B cell (primary cell): ENCODE measurements around the gene PPP1R26. TPM values are rescaled to one million over a fixed set of nuclear protein-coding genes. Genes with fewer than 3 reads are reported as not detected.

ENCODE experiments used
- ATAC-seq: fragments of 200-7000 bp; cut with Tn5 transposase; one replicate; pipeline ENCODE4 v1.10.0; 2021; ENCODE audit warnings: low read depth, mild to moderate bottlenecking, moderate number of reproducible peaks, moderate library complexity
- CTCF ChIA-PET: fragments of 350-600 bp; sonication (Branson Sonifier 250); formaldehyde crosslinking; loops from one replicate; lab custom pipeline; 2021; ENCODE audit warnings: antibody characterized with exemption, inconsistent platforms; lab: Charles Lee
- POLR2A ChIA-PET: fragments of 350-600 bp; sonication (Branson Sonifier 250); formaldehyde crosslinking; loops from one replicate; lab custom pipeline; 2021; ENCODE audit warnings: antibody characterized with exemption; lab: Charles Lee
- DNase-seq: peaks from one replicate; pipeline ENCODE4 v3.0.0; 2013
- H2AFZ ChIP-seq: 2 replicates; pipeline ENCODE4 v1.6.1; 2012; ENCODE audit warnings: mild to moderate bottlenecking, low read depth, low read length; ENCODE audit not compliant: insufficient read depth, poor library complexity, severe bottlenecking
- H3K27ac ChIP-seq, 2 donors: 1 replicate in 1 of 2; 2 replicates in 1 of 2; pipeline ENCODE4 v1.5.1; 2012 to 2013; ENCODE audit warnings: low read length in 2 of 2, mild to moderate bottlenecking in 2 of 2, moderate library complexity in 1 of 2
- H3K27me3 ChIP-seq, 4 experiments: fragments of 200-600 bp in 1 of 4; sonication (generic) in 1 of 4; replicated peaks in 1 of 4; 1 replicate in 2 of 4; 2 replicates in 2 of 4; pipeline versions ENCODE4 v1.6.1 to v1.7.0; 2013 to 2016; ENCODE audit warnings: low read length in 3 of 4, mild to moderate bottlenecking in 2 of 4, mixed read lengths in 1 of 4, moderate library complexity in 1 of 4; ENCODE audit not compliant: insufficient read depth in 4 of 4, control insufficient read depth in 3 of 4; ENCODE audit errors: control extremely low read depth in 1 of 4
- H3K36me3 ChIP-seq, 2 experiments: replicated peaks in 1 of 2; 1 replicate in 1 of 2; 2 replicates in 1 of 2; pipeline versions ENCODE4 v1.6.1 to v1.7.1; 2013; ENCODE audit warnings: low read length in 1 of 2; ENCODE audit not compliant: insufficient read depth in 2 of 2, control insufficient read depth in 1 of 2; ENCODE audit errors: control extremely low read depth in 1 of 2, extremely low read depth in 1 of 2
- H3K4me1 ChIP-seq, 2 donors: fragments of 200-600 bp in 1 of 2; sonication (generic) in 1 of 2; 1 replicate in 1 of 2; 2 replicates in 1 of 2; pipeline versions ENCODE4 v1.5.1 to v1.6.1; 2013 to 2017; ENCODE audit warnings: low read length in 2 of 2; ENCODE audit not compliant: control insufficient read depth in 2 of 2, insufficient read depth in 2 of 2
- H3K4me2 ChIP-seq: replicated peaks from 2 replicates; pipeline ENCODE3; 2012; ENCODE audit warnings: mild to moderate bottlenecking, low read depth, low read length; ENCODE audit not compliant: poor library complexity, severe bottlenecking
- H3K4me3 ChIP-seq, 5 experiments: fragments of 200-600 bp in 1 of 5; sonication (generic) in 1 of 5; 1 replicate in 3 of 5; 2 replicates in 2 of 5; pipeline versions ENCODE4 v1.5.1 to v1.7.0; 2011 to 2016; ENCODE audit warnings: low read length in 4 of 5, mild to moderate bottlenecking in 4 of 5, low read depth in 2 of 5, control low read depth in 1 of 5, moderate library complexity in 1 of 5; ENCODE audit not compliant: insufficient read depth in 1 of 5; ENCODE audit errors: control extremely low read depth in 1 of 5, extremely low read depth in 1 of 5
- H3K79me2 ChIP-seq: fragments of 200-600 bp; sonication (generic); one replicate; pipeline ENCODE4 v1.6.0; 2016; ENCODE audit warnings: low read length; ENCODE audit not compliant: control insufficient read depth, insufficient read depth
- H3K9ac ChIP-seq: fragments of 200-600 bp; sonication (generic); 2 replicates; pipeline ENCODE4 v1.6.1; 2017; ENCODE audit warnings: mild to moderate bottlenecking, low read length, moderate library complexity
- H3K9me3 ChIP-seq, 3 donors: one replicate each; pipeline versions ENCODE4 v1.6.1 to v1.7.1; 2013; ENCODE audit warnings: low read length in 2 of 3; ENCODE audit not compliant: control insufficient read depth in 2 of 3, insufficient read depth in 1 of 3; ENCODE audit errors: control extremely low read depth in 1 of 3
- H4K20me1 ChIP-seq: 2 replicates; pipeline ENCODE4 v1.6.0; 2012; ENCODE audit warnings: mild to moderate bottlenecking, low read length; ENCODE audit not compliant: insufficient read depth, control insufficient read depth, poor library complexity, severe bottlenecking
- H3K27ac Mint-ChIP-seq: one replicate; pipeline ENCODE4 v1.8.0; 2021; ENCODE audit warnings: mixed read lengths
- H3K27me3 Mint-ChIP-seq: one replicate; pipeline ENCODE4 v1.8.0; 2021; ENCODE audit warnings: mixed read lengths
- H3K4me1 Mint-ChIP-seq: one replicate; pipeline ENCODE4 v1.8.0; 2021; ENCODE audit warnings: mixed read lengths
- H3K4me3 Mint-ChIP-seq: one replicate; pipeline ENCODE4 v1.8.0; 2021; ENCODE audit warnings: mixed read lengths
- H3K9me3 Mint-ChIP-seq: one replicate; pipeline ENCODE4 v1.8.0; 2022; ENCODE audit warnings: mixed read lengths; ENCODE audit not compliant: insufficient read depth
- EZH2 ChIP-seq: IDR thresholded peaks from 2 replicates; pipeline ENCODE4 v1.6.1; 2012; ENCODE audit warnings: borderline replicate concordance, low read depth, mild to moderate bottlenecking, moderate library complexity, low read length; ENCODE audit not compliant: insufficient read depth, poor library complexity, severe bottlenecking
- whole genome bisulfite sequencing: methylation state at CpG from one replicate; pipeline ENCODE4 v1.1.5; 2013; ENCODE audit warnings: missing lambda C conversion rate; ENCODE audit not compliant: insufficient coverage; 5-methylcytosine and 5-hydroxymethylcytosine counted together
- intact Hi-C: fragments of 100-400 bp; cut with micrococcal nuclease; formaldehyde crosslinking; loops from one replicate; pipeline ENCODE4 v1.10.0; 2022
- polyA plus RNA-seq: library from polyadenylated mRNA; depleted of rRNA; stranded (reverse); fragments of >200 nt; gene quantifications from 2 replicates; pipeline ENCODE4 v1.2.3, GENCODE V29; 2012
- total RNA-seq, 2 donors: library from RNA; stranded (reverse); fragments of 120-200 nt in 1 of 2; gene quantifications; 1 replicate in 1 of 2; 2 replicates in 1 of 2; pipeline versions ENCODE4 v1.2.3 to v1.2.4, GENCODE V29; 2013 to 2022
- TF ChIP-seq, protein P1 (sequence below): fragments of 200-600 bp; IDR thresholded peaks from one replicate; pipeline ENCODE4 v1.8.0; 2022; ENCODE audit warnings: antibody characterized with exemption, mild to moderate bottlenecking

Gene PPP1R26
- total and polyA plus RNA-seq, 2 donors (not counting 1 experiment from before 2014, with no cell fraction given), result 1.9 to 7.8 TPM

DNA sequence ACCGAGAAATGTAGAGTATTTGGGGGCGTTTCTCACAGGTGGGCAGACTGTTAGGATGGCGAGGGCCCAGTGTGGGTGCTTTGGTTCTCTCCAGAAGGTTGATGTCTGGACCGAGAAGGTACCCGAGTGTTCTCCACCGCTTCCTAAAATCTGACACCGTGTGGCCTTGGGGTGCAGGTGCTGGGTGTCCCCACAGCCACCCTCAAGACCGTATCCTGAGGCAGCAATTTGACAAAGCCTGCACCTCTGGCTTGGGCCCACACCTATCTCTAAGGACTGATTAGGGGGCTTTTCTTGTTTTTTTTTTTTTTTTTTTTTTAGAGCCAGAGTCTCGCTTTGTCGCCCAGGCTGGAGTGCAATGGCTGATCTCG, 1.3 kb downstream of the PPP1R26 start:
- Histone ChIP-seq H2AFZ (peak overlapping the region; percentile 79), H3K4me1 (peaks cover 10 to 15% of the 10 kb centered on the region in 2 donors), H3K79me2 (no peaks in the 10 kb centered on the region), H3K27me3 (peaks cover 0 to 32% (median 0%) of the 10 kb centered on the region in 4 experiments), H3K27ac (no peak overlapping the region), H4K20me1 (no peaks in the 10 kb centered on the region), H3K4me3 (peak overlapping the region in 4 of 5 experiments; percentile 43 to 69 (median 63)), H3K36me3 (no peaks in the 10 kb centered on the region), H3K9ac (peak overlapping the region; percentile 63), H3K9me3 (no peaks in the 10 kb centered on the region), H3K4me2 (peak overlapping the region; percentile 98)
- DNase-seq, result peak; percentile 37
- Mint-ChIP-seq H3K27me3 (peaks cover 7% of the 10 kb centered on the region), H3K9me3 (no peaks in the 10 kb centered on the region), H3K4me3 (peak overlapping the region; percentile 71), H3K27ac (no peak overlapping the region), H3K4me1 (peaks cover 8% of the 10 kb centered on the region)
- no peak for TF ChIP-seq EZH2
- TF ChIP-seq, protein P1, sequence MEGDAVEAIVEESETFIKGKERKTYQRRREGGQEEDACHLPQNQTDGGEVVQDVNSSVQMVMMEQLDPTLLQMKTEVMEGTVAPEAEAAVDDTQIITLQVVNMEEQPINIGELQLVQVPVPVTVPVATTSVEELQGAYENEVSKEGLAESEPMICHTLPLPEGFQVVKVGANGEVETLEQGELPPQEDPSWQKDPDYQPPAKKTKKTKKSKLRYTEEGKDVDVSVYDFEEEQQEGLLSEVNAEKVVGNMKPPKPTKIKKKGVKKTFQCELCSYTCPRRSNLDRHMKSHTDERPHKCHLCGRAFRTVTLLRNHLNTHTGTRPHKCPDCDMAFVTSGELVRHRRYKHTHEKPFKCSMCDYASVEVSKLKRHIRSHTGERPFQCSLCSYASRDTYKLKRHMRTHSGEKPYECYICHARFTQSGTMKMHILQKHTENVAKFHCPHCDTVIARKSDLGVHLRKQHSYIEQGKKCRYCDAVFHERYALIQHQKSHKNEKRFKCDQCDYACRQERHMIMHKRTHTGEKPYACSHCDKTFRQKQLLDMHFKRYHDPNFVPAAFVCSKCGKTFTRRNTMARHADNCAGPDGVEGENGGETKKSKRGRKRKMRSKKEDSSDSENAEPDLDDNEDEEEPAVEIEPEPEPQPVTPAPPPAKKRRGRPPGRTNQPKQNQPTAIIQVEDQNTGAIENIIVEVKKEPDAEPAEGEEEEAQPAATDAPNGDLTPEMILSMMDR, result no peak
- no peak for ATAC-seq
- POLR2A ChIA-PET, result interaction anchor here (0.6 kb wide), 1 partner anchor 24 kb away, joined by 4 read pairs; no protein-coding TSS in a partner anchor
- WGBS, result 41% methylated on average over 10 of the region's 11 CpGs
- intact Hi-C loops, result loop anchor here (2.0 kb wide), 1 partner anchor 18 kb away; a partner anchor contains a TSS
- CTCF ChIA-PET, result interaction anchor here (1.2 to 1.4 kb wide), 3 partner anchors 9 to 24 kb away, joined by 3 to 5 read pairs (median 4); partner anchors contain the start of gene MRPS2

DNA sequence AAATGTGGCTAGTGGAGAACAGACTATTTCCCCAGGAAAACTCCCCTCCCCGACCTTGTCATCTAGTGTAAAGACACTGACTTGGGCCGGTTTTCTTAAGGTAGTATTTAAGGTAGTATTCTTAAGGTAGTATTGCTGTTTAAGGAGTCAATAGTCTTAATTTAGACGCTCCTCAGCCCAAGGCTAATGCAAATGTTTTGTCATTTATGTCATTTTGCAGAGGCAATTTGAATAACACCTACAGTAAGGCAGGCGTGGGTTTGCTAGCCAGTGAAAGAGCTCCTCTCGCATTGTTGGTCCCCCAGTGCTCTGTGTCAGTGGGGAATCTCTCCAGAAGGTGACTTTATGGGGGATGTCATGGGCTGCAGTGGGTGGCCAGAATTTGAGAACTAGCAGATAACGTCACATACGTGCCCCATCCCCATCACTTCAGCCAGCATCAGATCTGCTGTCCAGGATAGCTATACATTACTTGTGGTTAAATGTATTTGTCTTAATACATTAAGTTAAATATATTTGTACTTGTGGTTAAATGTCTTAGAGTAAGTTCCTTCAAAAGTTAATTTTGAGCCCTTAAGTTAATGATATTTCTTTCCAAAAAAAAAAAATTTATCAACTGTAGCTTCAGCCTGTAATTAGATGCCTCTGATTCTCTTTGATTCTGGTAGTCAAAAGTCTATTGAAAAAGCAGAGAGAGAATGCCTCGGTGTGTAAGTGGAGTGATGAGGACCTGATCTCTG, 2.6 kb downstream of the PPP1R26 start:
- H3K27me3 Mint-ChIP-seq, result peaks cover 7% of the 10 kb centered on the region
- Histone ChIP-seq H2AFZ (no peak overlapping the region), H3K4me1 (peaks cover 10 to 15% of the 10 kb centered on the region in 2 donors), H3K27me3 (peaks cover 0 to 28% (median 0%) of the 10 kb centered on the region in 4 experiments), H3K36me3 (no peaks in the 10 kb centered on the region), H3K27ac (no peak overlapping the region), H3K4me2 (no peak overlapping the region), H3K4me3 (no peak overlapping the region), H3K79me2 (no peaks in the 10 kb centered on the region), H3K9ac (no peak overlapping the region), H4K20me1 (no peaks in the 10 kb centered on the region), H3K9me3 (no peaks in the 10 kb centered on the region)
- H3K4me1 Mint-ChIP-seq, result peaks cover 8% of the 10 kb centered on the region
- no peaks in the 10 kb centered on the region for H3K9me3 Mint-ChIP-seq
- ChIA-PET POLR2A (no interaction called here), CTCF (interaction anchor here (0.7 to 1.6 kb wide), 2 partner anchors 22 kb away, joined by 4 read pairs; no protein-coding TSS in a partner anchor)
- ATAC-seq (no peak), DNase-seq (no peak)
- no peak overlapping the region for H3K27ac Mint-ChIP-seq
- intact Hi-C loops, result no loop called here
- peak overlapping the region; percentile 54 for H3K4me3 Mint-ChIP-seq
- TF ChIP-seq EZH2, result no peak
- TF ChIP-seq, protein P1, result no peak
- 73% methylated on average over 2 of the region's 8 CpGs for WGBS
